Measurements from ENCODE around the gene TFCP2L1.

Gene TFCP2L1

DNA sequence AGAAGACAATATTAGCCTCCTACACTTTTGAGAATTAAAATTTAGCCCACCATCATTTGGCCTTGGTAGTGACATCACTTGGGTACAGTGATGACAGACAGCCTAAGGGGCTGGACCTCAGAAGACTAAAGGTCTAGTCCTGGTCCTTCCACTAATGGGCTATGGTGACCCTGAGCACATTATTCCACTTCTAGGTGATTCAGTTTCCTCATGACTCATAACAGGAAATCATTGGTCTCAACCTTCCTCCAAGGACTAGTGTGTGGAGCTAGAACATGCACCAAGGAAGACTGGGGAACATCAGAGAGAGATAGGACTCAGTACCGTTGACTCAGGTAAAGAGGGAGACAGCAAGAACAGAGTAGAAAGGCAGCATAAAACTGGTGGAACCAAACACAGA lies 64.0 kb downstream of the TFCP2L1 start:
- no peak for DNase-seq (ENCODE audit: low read depth in 2 of 2)

DNA sequence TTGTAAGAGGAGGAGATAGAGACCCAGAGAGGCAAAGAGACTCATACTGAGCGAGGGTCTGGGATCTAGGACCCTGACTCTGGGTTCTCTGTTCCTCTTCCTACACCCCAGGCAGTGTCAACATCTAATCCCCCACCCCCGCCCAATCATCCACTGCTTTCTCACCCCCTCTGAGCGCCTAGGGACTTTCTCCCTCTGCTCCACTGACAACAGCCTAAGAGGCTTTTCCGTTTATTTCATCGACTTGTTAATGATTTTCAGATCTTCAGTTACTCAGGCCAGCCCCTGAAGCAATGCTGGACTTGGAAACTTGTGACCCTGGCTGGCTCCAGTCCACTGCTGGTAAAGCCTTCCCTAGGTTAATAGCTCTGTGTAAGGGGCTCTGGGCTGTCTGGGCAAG lies 65.1 kb downstream of the TFCP2L1 start:
- DNase-seq (ENCODE audit: low read depth in 2 of 2): no peak

DNA sequence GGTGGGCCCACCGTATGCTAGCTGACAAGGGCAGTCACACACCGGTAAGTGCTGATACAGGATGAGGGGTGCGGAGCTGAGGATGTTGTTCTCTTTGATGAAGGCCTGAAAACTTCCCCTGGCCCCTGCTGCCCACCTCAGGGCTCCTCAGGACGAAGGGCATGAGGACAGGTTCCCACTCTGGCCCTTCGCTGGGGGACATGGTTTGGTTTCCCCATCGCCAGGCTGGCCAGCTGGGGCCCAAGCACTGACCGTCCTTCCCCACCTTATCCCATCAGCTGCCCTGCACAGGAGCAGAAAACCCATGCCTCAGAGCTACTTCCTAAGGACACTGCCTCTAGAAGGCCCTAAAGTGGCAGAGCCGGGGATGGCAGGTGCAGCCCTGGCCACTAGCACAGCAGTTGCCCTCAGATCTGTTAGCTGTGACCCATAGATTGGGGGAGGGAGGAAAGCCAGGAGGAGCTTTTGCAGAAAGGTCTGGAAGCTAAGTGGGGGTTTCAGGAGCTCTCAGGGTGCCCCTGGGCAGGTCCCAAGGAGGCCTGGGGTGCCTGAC lies 66.5 kb downstream of the TFCP2L1 start:
- DNase-seq (ENCODE audit: low read depth in 2 of 2): no peak

DNA sequence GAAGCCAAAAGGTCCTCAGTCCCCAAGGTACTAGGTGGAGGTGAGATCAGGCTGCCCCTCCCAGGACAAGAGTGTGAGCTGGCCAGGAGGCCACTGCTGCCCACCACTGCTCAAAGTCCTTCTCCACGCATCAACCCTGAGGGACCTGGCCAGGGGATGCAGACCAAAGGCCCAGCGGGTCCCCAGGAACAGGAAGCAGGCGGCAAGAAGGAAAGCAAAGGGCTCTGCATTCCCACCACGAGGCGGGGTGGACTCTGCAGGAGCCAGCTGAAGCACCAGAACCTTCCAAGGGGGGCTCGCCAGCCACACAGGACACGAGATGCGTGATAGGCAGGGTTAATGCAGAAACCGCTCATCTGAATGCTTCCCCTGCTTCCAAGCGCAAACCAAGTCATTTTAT lies 67.4 kb downstream of the TFCP2L1 start:
- no peak for DNase-seq (ENCODE audit: low read depth in 2 of 2)

GRCh38 chr2:121214296-121214695 lies 70.7 kb downstream of the TFCP2L1 start:
- DNase-seq (ENCODE audit: low read depth in 2 of 2): no peak

GRCh38 chr2:121213386-121213785 lies 71.6 kb downstream of the TFCP2L1 start:
- no peak for DNase-seq (ENCODE audit: low read depth in 2 of 2)

DNA sequence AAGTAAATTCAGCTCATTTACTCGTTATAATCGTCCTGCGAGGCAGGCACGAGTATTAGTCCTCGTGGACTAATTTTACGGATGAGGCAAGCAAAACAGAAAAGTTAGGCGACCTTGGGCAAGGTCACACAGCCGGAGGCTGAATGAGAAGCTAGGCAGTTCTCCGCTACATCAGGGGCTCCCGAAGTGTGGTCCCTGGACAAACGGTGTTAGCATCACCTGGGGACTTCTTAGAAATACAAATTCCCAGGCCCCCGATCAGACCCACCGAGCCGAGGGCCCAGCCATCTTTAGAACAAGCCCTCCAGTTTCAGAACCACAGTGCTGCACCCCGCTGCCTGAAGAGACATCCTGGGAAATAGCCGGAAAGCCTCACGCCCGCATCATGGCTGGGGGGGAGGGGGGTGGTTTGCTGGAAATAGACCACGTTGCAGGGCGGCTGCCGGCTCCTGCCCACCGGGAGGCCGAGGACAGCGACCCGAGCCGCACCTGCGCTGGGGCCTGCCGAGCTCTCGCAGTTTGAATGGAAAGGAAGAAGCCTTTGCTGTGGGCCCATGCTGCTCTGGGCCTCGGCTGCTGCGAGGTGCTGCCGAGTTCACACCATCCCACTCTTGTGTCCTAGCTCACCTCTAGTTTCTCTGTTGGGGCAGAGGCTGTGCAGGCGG lies 72.2 kb downstream of the TFCP2L1 start:
- DNase-seq (ENCODE audit: low read depth in 2 of 2): no peak

DNA sequence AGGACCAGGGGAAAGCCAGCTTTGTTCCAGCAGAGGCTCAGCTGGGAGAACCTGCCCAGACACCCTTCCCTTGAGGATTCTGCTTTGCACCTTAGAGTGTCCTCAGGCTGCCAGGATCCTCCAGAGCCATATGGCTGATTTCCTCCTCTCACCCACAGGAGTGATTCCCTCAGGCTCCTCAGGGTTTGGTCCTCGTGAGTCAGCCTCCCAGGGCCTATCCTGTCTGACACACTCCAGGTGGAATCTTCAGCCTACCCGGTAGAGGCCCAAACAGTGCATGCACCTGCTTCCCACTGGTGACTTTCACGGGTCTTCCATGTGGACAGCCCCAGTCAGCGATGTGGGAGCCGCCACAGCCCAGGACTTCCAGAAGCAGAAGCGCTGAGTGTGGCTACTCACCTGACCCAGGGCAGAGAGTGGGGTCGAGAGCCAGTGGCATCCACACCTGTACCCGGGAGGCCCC lies 73.3 kb downstream of the TFCP2L1 start:
- DNase-seq (ENCODE audit: low read depth in 2 of 2): no peak

DNA sequence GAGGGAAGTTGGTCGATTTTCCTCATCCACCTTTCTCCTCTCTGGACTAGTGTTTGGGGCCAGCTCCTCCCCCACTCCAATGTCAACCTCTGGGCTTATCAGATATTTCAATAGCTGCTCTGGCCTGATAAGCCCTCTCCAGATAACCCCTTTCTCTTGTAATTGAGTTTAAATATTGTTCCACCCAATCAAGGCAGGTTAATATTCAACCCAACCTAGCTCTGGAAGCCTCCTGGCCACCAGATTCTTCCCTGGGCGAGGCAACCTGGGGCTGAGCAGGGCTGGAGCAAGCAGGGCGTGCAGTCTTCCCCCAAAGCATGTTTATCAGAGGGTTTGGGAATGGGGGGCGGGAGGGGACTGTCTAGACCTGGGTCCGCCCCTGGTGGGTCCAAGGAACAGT lies 73.8 kb downstream of the TFCP2L1 start:
- no peak for DNase-seq (ENCODE audit: low read depth in 2 of 2)

- DNase-seq (ENCODE audit: low read depth in 2 of 2): no peak
Observed at GRCh38 chr2:121210691-121211090, 74.3 kb downstream of the TFCP2L1 start.

DNA sequence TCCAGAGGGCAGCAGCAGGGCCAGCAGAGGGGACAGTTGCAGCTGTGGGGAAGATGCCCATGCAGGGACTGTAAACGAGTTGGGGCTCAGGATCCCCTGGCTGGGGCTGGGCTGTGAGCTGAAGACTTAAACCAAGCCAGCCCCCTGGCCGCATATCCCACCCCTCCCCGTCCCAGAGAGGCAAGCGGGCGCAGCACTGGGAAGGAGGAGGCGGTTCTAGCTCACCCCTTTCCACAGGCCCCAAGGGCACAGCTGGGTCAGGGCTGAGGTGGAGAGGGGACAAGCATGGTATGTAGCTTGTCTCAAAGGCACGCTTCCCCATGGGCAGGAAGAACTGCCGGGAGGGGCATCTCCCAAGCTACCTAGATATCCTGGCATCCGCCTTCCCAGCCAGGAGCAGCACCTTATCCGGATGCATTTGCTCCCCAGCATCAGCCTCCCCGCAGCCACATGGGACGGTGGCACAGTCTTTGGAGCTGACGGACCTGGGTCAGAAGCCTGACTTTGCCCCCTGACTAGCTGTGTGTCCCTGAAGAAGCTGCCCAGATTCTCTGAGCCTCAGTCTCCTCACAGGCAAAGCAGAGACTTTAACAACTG lies 75.9 kb downstream of the TFCP2L1 start:
- no peak for DNase-seq (ENCODE audit: low read depth in 2 of 2)

DNA sequence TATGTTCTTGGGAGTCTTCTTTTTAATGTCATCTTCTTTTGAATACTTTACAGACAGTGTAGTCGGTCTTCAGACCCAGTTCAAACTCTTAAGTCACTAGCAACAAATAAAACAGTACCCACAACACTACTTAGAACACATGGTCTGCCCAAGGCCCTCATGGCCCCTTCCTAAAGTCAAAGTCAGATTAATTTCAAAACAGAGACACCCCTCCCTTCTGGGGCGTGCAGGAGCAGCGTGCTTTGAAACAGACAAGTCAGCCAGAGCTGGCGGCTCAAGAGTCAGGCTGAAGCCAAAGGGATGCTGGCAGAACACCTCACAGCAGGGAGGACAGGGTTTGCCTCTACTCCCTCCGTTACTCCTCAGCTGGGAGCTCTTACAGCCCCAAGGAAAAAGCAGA lies 77.5 kb downstream of the TFCP2L1 start:
- no peak for DNase-seq (ENCODE audit: low read depth in 2 of 2)

DNA sequence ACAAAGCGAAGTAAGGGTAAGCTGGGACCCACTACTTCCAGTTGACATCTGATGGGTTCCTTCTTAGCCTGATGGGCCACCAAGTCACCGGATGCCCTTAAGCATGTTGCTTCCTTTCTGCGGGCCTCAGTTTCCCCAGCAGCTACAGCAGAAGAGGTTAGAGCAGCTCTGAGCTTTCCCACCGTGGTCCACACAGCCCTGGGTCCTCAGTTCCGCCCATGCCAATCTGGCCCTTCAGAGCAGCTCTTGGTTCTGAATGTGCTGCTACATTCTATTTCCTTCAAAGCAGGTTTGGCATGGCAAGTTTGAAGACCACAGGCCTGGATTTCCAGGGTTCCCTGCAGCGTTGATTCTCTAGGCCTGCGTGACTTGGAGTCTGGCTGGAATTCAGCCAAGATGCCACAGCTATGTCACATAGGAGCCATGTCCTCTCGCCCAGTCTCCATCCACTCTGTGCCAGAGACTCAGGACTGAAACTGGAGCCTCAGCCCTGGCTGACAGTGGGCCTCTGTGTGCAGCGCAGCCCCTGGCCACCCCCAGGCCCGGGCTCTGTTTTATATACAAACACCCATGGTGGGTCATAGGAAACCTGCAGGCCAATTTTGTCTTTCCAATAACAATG lies 79.6 kb downstream of the TFCP2L1 start:
- DNase-seq (ENCODE audit: low read depth in 2 of 2): no peak

GRCh38 chr2:121203591-121204249 lies 81.3 kb downstream of the TFCP2L1 start:
- no peak for DNase-seq (ENCODE audit: low read depth in 2 of 2)

GRCh38 chr2:121202541-121203310 lies 82.3 kb downstream of the TFCP2L1 start:
- no peak for DNase-seq (ENCODE audit: low read depth in 2 of 2)

GRCh38 chr2:121201796-121202195 lies 83.2 kb downstream of the TFCP2L1 start:
- DNase-seq (ENCODE audit: low read depth in 2 of 2): no peak

GRCh38 chr2:121200419-121201315 lies 84.3 kb downstream of the TFCP2L1 start:
- DNase-seq (ENCODE audit: low read depth in 2 of 2): no peak

DNA sequence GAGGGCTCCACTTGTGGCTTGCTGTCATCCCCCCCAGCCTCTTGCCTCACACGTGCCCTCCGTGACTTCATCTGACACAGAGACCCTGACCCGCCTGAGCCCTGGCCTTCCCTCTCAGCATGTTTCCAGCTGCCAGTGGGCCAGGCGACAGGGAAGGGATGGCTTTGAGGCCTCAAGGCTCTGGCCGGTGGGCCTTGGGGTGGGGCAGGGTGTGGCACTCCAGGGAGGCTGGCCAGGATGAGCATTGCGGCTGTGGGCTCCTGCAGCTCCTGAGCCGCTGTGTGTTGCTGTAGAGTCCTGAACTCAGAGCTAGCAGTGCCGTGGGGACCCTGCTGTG lies 85.0 kb downstream of the TFCP2L1 start:
- no peak for DNase-seq (ENCODE audit: low read depth in 2 of 2)

DNA sequence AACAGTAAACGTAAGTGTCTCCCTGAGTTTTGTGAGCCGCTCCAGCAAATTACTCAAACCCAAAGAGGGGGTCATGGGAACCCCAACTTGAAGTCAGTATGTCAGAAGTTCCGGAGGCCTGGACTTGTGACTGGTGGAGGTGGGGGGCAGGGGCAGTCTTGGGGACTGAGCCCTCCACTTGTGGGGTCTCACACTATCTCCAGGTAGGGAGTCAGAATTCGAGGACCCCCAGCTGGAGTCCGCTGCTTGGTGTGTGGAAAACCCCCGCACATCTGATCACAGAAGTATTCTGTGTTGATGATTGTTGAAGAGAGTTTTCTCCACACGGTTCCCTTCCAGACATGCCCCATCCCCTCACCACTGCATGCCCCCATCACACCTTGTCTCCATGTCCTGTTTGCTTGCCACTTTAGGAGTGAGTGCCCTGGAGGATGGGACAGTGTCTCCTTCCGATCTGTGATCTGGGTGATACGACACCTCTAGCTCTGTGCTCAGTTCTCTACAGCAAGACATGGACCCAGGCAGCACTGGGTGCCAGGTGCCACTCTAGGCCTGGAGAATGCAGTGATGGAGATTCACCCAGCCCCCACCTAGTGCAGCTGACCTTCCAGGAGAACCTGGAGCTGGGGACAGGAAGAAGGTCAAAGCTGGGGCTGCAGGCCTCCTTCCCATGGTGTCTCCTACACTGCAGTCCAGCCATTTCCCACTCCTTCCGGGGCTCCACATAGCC lies 85.6 kb downstream of the TFCP2L1 start:
- DNase-seq (ENCODE audit: low read depth in 2 of 2): no peak

Data from fibroblast of skin of left quadriceps (primary cell).